BLaER1 treated with 17β-estradiol and CSF1 and Interleukin-3, amounts not matched to agents 10 nM and 100 nM (cell line): ENCODE measurements around the gene PAQR5.
"Not testable (repeated sequence)": the region's sequence is repeated elsewhere in the genome, so short reads cannot be mapped to it uniquely, and the experiment has no call there.

Source experiments
- H3K27ac ChIP-seq, 11 experiments: shearing (Covaris generic); formaldehyde crosslinking; 2 replicates each; pipeline ENCODE4 v1.8.1; 2022
- H3K27me3 ChIP-seq, 11 experiments: shearing (Covaris generic); formaldehyde crosslinking; 2 replicates each; pipeline ENCODE4 v1.8.1; 2022
- H3K36me3 ChIP-seq, 11 experiments: shearing (Covaris generic); formaldehyde crosslinking; 2 replicates each; pipeline ENCODE4 v1.8.1; 2022
- H3K4me1 ChIP-seq, 10 experiments: shearing (Covaris generic); formaldehyde crosslinking; 2 replicates each; pipeline ENCODE4 v1.8.1; 2022
- H3K4me2 ChIP-seq, 11 experiments: shearing (Covaris generic); formaldehyde crosslinking; 2 replicates each; pipeline ENCODE4 v1.8.1; 2022
- H3K4me3 ChIP-seq, 10 experiments: shearing (Covaris generic); formaldehyde crosslinking; 2 replicates each; pipeline ENCODE4 v1.8.1; 2022
- H3K9ac ChIP-seq, 11 experiments: shearing (Covaris generic); formaldehyde crosslinking; 2 replicates each; pipeline ENCODE4 v1.8.1; 2022
- H3K9me3 ChIP-seq, 11 experiments: shearing (Covaris generic); formaldehyde crosslinking; replicated peaks in 1 of 11; 2 replicates each; pipeline ENCODE4 v1.8.1; 2022
- H4K20me1 ChIP-seq, 11 experiments: shearing (Covaris generic); formaldehyde crosslinking; 2 replicates each; pipeline ENCODE4 v1.8.1; 2022
- Cebpa-rat ChIP-seq, 11 experiments: shearing (Covaris generic); IDR thresholded peaks; 2 replicates each; pipeline ENCODE4 v1.8.1; 2022

Gene PAQR5

GRCh38 chr15:69338535-69339213, 40.0 kb downstream of the PAQR5 start:
- Histone ChIP-seq H3K27me3 (no peaks in the 10 kb centered on the region), H3K27ac (no peak overlapping the region), H3K36me3 (no peaks in the 10 kb centered on the region), H3K9me3 (peaks cover 0 to 11% (median 6%) of the 10 kb centered on the region in 11 experiments; a peak in 5 of 22 replicates), H4K20me1 (no peaks in the 10 kb centered on the region), H3K4me1 (peaks cover 0 to 21% (median 0%) of the 10 kb centered on the region in 10 experiments; a peak in 6 of 20 replicates), H3K9ac (no peak overlapping the region), H3K4me3 (no peak overlapping the region), H3K4me2 (no peak overlapping the region; a peak in 1 of 22 replicates)
- TF ChIP-seq Cebpa-rat (IDR thresholded peaks at IDR 0.05), result no peak

GRCh38 chr15:69339214-69339543, 40.5 kb downstream of the PAQR5 start:
- H4K20me1 ChIP-seq, H3K36me3 ChIP-seq, H3K9ac ChIP-seq, H3K27me3 ChIP-seq, H3K4me2 ChIP-seq, H3K4me3 ChIP-seq, H3K27ac ChIP-seq: not testable (repeated sequence)
- Histone ChIP-seq H3K9me3 (peaks cover 0 to 11% (median 6%) of the 10 kb centered on the region in 11 experiments; a peak in 5 of 22 replicates), H3K4me1 (peaks cover 0 to 21% (median 0%) of the 10 kb centered on the region in 10 experiments; a peak in 6 of 20 replicates)

GRCh38 chr15:69340243-69340900, 41.7 kb downstream of the PAQR5 start:
- H3K27me3 ChIP-seq, result no peaks in the 10 kb centered on the region
- H3K4me1 ChIP-seq, result peaks cover 0 to 21% (median 0%) of the 10 kb centered on the region in 10 experiments; a peak in 6 of 20 replicates
- H3K36me3 ChIP-seq, result no peaks in the 10 kb centered on the region
- no peak for TF ChIP-seq Cebpa-rat (IDR thresholded peaks at IDR 0.05)
- H3K4me2 ChIP-seq, result peak overlapping the region in 3 of 11 experiments; percentile 43 to 64 (median 46); a peak in 5 of 22 replicates
- no peak overlapping the region for H3K9ac ChIP-seq
- H4K20me1 ChIP-seq, result no peaks in the 10 kb centered on the region
- H3K9me3 ChIP-seq, result peaks cover 0 to 11% (median 6%) of the 10 kb centered on the region in 11 experiments; a peak in 5 of 22 replicates
- no peak overlapping the region for H3K4me3 ChIP-seq
- H3K27ac ChIP-seq, result no peak overlapping the region

GRCh38 chr15:69341356-69341755, 42.6 kb downstream of the PAQR5 start:
- no peaks in the 10 kb centered on the region for H3K27me3 ChIP-seq
- H3K9me3 ChIP-seq, result peaks cover 0 to 11% (median 6%) of the 10 kb centered on the region in 11 experiments; a peak in 5 of 22 replicates
- no peak overlapping the region for H3K4me2 ChIP-seq
- no peaks in the 10 kb centered on the region for H4K20me1 ChIP-seq
- TF ChIP-seq Cebpa-rat (IDR thresholded peaks at IDR 0.05), result no peak
- no peak overlapping the region for H3K4me3 ChIP-seq
- no peak overlapping the region for H3K9ac ChIP-seq
- peaks cover 0 to 21% (median 0%) of the 10 kb centered on the region in 10 experiments; a peak in 6 of 20 replicates for H3K4me1 ChIP-seq
- H3K27ac ChIP-seq, result no peak overlapping the region
- no peaks in the 10 kb centered on the region for H3K36me3 ChIP-seq

GRCh38 chr15:69342460-69343076, 43.9 kb downstream of the PAQR5 start:
- no peak overlapping the region for H3K4me3 ChIP-seq
- H3K9me3 ChIP-seq, result no peaks in the 10 kb centered on the region
- H3K27ac ChIP-seq, result no peak overlapping the region
- H4K20me1 ChIP-seq, result no peaks in the 10 kb centered on the region
- no peak overlapping the region for H3K9ac ChIP-seq
- no peaks in the 10 kb centered on the region for H3K36me3 ChIP-seq
- peaks cover 0 to 21% (median 0%) of the 10 kb centered on the region in 10 experiments; a peak in 6 of 20 replicates for H3K4me1 ChIP-seq
- H3K27me3 ChIP-seq, result no peaks in the 10 kb centered on the region
- no peak for TF ChIP-seq Cebpa-rat (IDR thresholded peaks at IDR 0.05)
- H3K4me2 ChIP-seq, result no peak overlapping the region

- Histone ChIP-seq H3K4me2 (no peak overlapping the region), H3K9me3 (no peaks in the 10 kb centered on the region), H3K4me1 (peaks cover 0 to 21% (median 0%) of the 10 kb centered on the region in 10 experiments; a peak in 6 of 20 replicates), H3K27me3 (no peaks in the 10 kb centered on the region), H3K9ac (no peak overlapping the region), H3K27ac (no peak overlapping the region), H3K4me3 (no peak overlapping the region), H4K20me1 (no peaks in the 10 kb centered on the region), H3K36me3 (no peaks in the 10 kb centered on the region)
- TF ChIP-seq Cebpa-rat (IDR thresholded peaks at IDR 0.05), result no peak
Observed at GRCh38 chr15:69343133-69343532, 44.4 kb downstream of the PAQR5 start.

GRCh38 chr15:69344238-69344637, 45.5 kb downstream of the PAQR5 start:
- Histone ChIP-seq H3K9me3 (no peaks in the 10 kb centered on the region), H3K9ac (no peak overlapping the region), H3K4me3 (no peak overlapping the region), H3K4me2 (no peak overlapping the region), H4K20me1 (no peaks in the 10 kb centered on the region), H3K27me3 (no peaks in the 10 kb centered on the region), H3K36me3 (no peaks in the 10 kb centered on the region), H3K4me1 (peaks cover 0 to 14% (median 0%) of the 10 kb centered on the region in 10 experiments; a peak in 6 of 20 replicates), H3K27ac (no peak overlapping the region)
- no peak for TF ChIP-seq Cebpa-rat (IDR thresholded peaks at IDR 0.05)

- no peak overlapping the region for H3K27ac ChIP-seq
- H3K27me3 ChIP-seq, result no peaks in the 10 kb centered on the region
- no peak overlapping the region for H3K4me2 ChIP-seq
- 0 out of 20 replicates have a peak, but pooled peaks cover 0 to 4% (median 0%) of the 10 kb centered on the region in 10 experiments for H3K4me1 ChIP-seq
- no peaks in the 10 kb centered on the region for H3K36me3 ChIP-seq
- H4K20me1 ChIP-seq, result no peaks in the 10 kb centered on the region
- H3K9ac ChIP-seq, result no peak overlapping the region
- no peak overlapping the region for H3K4me3 ChIP-seq
- no peak for TF ChIP-seq Cebpa-rat (IDR thresholded peaks at IDR 0.05)
- no peaks in the 10 kb centered on the region for H3K9me3 ChIP-seq
Observed at GRCh38 chr15:69346112-69346511, 47.4 kb downstream of the PAQR5 start.

GRCh38 chr15:69351333-69351732, 52.6 kb downstream of the PAQR5 start:
- no peaks in the 10 kb centered on the region for H3K4me1 ChIP-seq
- no peak overlapping the region for H3K4me2 ChIP-seq
- no peaks in the 10 kb centered on the region for H3K36me3 ChIP-seq
- H3K9ac ChIP-seq, result no peak overlapping the region
- no peaks in the 10 kb centered on the region for H4K20me1 ChIP-seq
- no peaks in the 10 kb centered on the region for H3K9me3 ChIP-seq
- no peak overlapping the region for H3K4me3 ChIP-seq
- TF ChIP-seq Cebpa-rat (IDR thresholded peaks at IDR 0.05), result no peak
- no peaks in the 10 kb centered on the region for H3K27me3 ChIP-seq
- no peak overlapping the region for H3K27ac ChIP-seq
